ENCODE data around the gene TMEM132C. TPM values are rescaled to one million over a fixed set of nuclear protein-coding genes. Genes with fewer than 3 reads are reported as not detected.

TMEM132C gene
- total and polyA plus RNA-seq, 2 of the 13 experiments (the other 11 are each of a cell fraction or from before 2014, with no cell fraction given): not detected

DNA sequence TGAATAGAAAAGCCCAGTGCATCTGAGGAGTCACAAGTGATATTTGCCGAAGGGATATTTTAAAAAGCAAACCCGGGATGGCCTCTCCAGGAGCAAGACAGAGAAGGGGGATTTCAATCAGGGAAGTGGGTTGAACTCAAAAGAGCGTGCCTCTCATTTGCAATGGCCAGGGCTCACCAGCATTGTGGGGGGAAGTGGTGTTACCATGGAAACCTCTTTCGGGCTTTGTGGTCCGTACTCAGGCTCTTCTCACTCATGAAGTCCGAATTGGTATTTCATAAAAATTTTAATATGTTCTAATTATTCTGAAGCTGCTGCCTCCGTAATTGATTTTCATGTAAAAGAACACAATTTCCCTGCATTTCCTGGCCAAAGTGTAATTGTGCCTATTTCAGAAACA, 476.9 kb downstream of the TMEM132C start:
- peaks cover 2 to 44% of the 10 kb centered on the region in 2 experiments; a peak in 2 of 5 replicates for H3K27me3 ChIP-seq (ENCODE audit: control insufficient read depth in 1 of 2, insufficient read depth in 2 of 2, low read length in 2 of 2)
- POLR2A ChIA-PET: no interaction called here

More for the DNA sequence above, 476.9 kb downstream of the TMEM132C start:
- CTCF ChIA-PET (ENCODE audit: low intra/inter-chr PET ratio, low total read pairs): no interaction called here
- 0% methylated on average over 7 of the region's 7 CpGs for WGBS (ENCODE audit: low lambda C conversion rate)
- no peak overlapping the region for H3K27ac ChIP-seq (ENCODE audit: extremely low read length, insufficient read depth, low read length)
- intact Hi-C loops (cut with micrococcal nuclease; ENCODE audit: unreplicated experiment) (no loop called here), in situ Hi-C loops (cut with HindIII; ENCODE audit: extremely low pct_ligation_motif_present, low pct_unique_long_range_greater_than_20kb) (no loop called here)
- no peak overlapping the region for H3K4me2 ChIP-seq (ENCODE audit: low read depth, low read length)
- no peak overlapping the region for H3K4me3 ChIP-seq (replicated peaks in 1 of 3; ENCODE audit: insufficient read depth in 1 of 3, low read depth in 2 of 3, low read length in 3 of 3)
- H2AFZ ChIP-seq (ENCODE audit: low read length): no peak overlapping the region
- ATAC-seq (no peak), DNase-seq (ENCODE audit: low spot score) (no peak), FAIRE-seq (no peak)
- no peak overlapping the region for H3K9ac ChIP-seq (ENCODE audit: insufficient read depth, low read depth, low read length)
- TF ChIP-seq RAD21 (CRISPR knock-in tag; IDR thresholded peaks at IDR 0.05) (no peak), KDM2A (CRISPR knock-in tag; IDR thresholded peaks at IDR 0.05; ENCODE audit: borderline replicate concordance, low read depth) (no peak), FOXK2 (IDR thresholded peaks at IDR 0.05) (no peak), ZNF44 (CRISPR knock-in tag; IDR thresholded peaks at IDR 0.05) (no peak), POLR2AphosphoS5 (IDR thresholded peaks at IDR 0.05; ENCODE audit: low read depth, low read length) (no peak), TBP (CRISPR knock-in tag; IDR thresholded peaks at IDR 0.05) (no peak)
- TF ChIP-seq, protein P1, sequence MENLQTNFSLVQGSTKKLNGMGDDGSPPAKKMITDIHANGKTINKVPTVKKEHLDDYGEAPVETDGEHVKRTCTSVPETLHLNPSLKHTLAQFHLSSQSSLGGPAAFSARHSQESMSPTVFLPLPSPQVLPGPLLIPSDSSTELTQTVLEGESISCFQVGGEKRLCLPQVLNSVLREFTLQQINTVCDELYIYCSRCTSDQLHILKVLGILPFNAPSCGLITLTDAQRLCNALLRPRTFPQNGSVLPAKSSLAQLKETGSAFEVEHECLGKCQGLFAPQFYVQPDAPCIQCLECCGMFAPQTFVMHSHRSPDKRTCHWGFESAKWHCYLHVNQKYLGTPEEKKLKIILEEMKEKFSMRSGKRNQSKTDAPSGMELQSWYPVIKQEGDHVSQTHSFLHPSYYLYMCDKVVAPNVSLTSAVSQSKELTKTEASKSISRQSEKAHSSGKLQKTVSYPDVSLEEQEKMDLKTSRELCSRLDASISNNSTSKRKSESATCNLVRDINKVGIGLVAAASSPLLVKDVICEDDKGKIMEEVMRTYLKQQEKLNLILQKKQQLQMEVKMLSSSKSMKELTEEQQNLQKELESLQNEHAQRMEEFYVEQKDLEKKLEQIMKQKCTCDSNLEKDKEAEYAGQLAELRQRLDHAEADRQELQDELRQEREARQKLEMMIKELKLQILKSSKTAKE (CRISPR knock-in tag; IDR thresholded peaks at IDR 0.05; ENCODE audit: borderline replicate concordance): no peak
- TF ChIP-seq, protein P2, sequence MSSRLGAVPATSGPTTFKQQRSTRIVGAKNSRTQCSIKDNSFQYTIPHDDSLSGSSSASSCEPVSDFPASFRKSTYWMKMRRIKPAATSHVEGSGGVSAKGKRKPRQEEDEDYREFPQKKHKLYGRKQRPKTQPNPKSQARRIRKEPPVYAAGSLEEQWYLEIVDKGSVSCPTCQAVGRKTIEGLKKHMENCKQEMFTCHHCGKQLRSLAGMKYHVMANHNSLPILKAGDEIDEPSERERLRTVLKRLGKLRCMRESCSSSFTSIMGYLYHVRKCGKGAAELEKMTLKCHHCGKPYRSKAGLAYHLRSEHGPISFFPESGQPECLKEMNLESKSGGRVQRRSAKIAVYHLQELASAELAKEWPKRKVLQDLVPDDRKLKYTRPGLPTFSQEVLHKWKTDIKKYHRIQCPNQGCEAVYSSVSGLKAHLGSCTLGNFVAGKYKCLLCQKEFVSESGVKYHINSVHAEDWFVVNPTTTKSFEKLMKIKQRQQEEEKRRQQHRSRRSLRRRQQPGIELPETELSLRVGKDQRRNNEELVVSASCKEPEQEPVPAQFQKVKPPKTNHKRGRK (CRISPR knock-in tag; IDR thresholded peaks at IDR 0.05): no peak
- TF ChIP-seq, protein P3, sequence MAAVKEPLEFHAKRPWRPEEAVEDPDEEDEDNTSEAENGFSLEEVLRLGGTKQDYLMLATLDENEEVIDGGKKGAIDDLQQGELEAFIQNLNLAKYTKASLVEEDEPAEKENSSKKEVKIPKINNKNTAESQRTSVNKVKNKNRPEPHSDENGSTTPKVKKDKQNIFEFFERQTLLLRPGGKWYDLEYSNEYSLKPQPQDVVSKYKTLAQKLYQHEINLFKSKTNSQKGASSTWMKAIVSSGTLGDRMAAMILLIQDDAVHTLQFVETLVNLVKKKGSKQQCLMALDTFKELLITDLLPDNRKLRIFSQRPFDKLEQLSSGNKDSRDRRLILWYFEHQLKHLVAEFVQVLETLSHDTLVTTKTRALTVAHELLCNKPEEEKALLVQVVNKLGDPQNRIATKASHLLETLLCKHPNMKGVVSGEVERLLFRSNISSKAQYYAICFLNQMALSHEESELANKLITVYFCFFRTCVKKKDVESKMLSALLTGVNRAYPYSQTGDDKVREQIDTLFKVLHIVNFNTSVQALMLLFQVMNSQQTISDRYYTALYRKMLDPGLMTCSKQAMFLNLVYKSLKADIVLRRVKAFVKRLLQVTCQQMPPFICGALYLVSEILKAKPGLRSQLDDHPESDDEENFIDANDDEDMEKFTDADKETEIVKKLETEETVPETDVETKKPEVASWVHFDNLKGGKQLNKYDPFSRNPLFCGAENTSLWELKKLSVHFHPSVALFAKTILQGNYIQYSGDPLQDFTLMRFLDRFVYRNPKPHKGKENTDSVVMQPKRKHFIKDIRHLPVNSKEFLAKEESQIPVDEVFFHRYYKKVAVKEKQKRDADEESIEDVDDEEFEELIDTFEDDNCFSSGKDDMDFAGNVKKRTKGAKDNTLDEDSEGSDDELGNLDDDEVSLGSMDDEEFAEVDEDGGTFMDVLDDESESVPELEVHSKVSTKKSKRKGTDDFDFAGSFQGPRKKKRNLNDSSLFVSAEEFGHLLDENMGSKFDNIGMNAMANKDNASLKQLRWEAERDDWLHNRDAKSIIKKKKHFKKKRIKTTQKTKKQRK (IDR thresholded peaks at IDR 0.05; ENCODE audit: low read length): no peak
- H3K9me3 ChIP-seq (ENCODE audit: low read length): no peaks in the 10 kb centered on the region
- no peaks in the 10 kb centered on the region for H4K20me1 ChIP-seq (ENCODE audit: insufficient read depth, low read length)
- H3K36me3 ChIP-seq (replicated peaks in 1 of 2; ENCODE audit: control insufficient read depth in 1 of 2, insufficient read depth in 2 of 2, low read length in 2 of 2): no peaks in the 10 kb centered on the region
- H3K4me1 ChIP-seq (ENCODE audit: insufficient read depth, low read length): no peaks in the 10 kb centered on the region
- H3K79me2 ChIP-seq (ENCODE audit: insufficient read depth, low read length): no peaks in the 10 kb centered on the region
- BruUV-seq (replicated peaks): no TSS peak
